ENCODE measurements around the gene NUDT1.
"Not testable (repeated sequence)": the region's sequence is repeated elsewhere in the genome, so short reads cannot be mapped to it uniquely, and the experiment has no call there.

NUDT1 gene

GRCh38 chr7:2264158-2264557 lies 22.1 kb downstream of the NUDT1 start (continued):
- no peak for TF ChIP-seq ZNF302 (tag by site-specific recombination; IDR thresholded peaks at IDR 0.05; ENCODE audit: low read depth)
- no peak for TF ChIP-seq ZNF26 (tag by site-specific recombination; IDR thresholded peaks at IDR 0.05)
- no peak for TF ChIP-seq CTCF (tag by site-specific recombination; IDR thresholded peaks at IDR 0.05)
- TF ChIP-seq TRIM28 (IDR thresholded peaks at IDR 0.05; ENCODE audit: borderline replicate concordance, low read length): no peak
- no peak for TF ChIP-seq ZEB2 (tag by site-specific recombination; IDR thresholded peaks at IDR 0.05)
- TF ChIP-seq ZNF510 (tag by site-specific recombination; IDR thresholded peaks at IDR 0.05; ENCODE audit: insufficient replicate concordance): no peak
- TF ChIP-seq ZNF560 (tag by site-specific recombination; IDR thresholded peaks at IDR 0.05; ENCODE audit: borderline replicate concordance): no peak
- TF ChIP-seq ZNF366 (tag by site-specific recombination; conservative IDR thresholded peaks at IDR 0.05): no peak

- ChIA-PET POLR2A (no interaction called here), CTCF (no interaction called here)
- TF ChIP-seq ZBTB6 (tag by site-specific recombination; IDR thresholded peaks at IDR 0.05): no peak
- no peak for TF ChIP-seq ZNF664 (tag by site-specific recombination; IDR thresholded peaks at IDR 0.05)
- TF ChIP-seq PATZ1 (tag by site-specific recombination; IDR thresholded peaks at IDR 0.05): no peak
- TF ChIP-seq HOXA7 (CRISPR knock-in tag; IDR thresholded peaks at IDR 0.05; ENCODE audit: borderline replicate concordance): no peak
- TF ChIP-seq ZNF514 (tag by site-specific recombination; IDR thresholded peaks at IDR 0.05): no peak
- H3K4me1 ChIP-seq (ENCODE audit: control insufficient read depth, insufficient read depth, low read length): no peaks in the 10 kb centered on the region
- no peaks in the 10 kb centered on the region for H3K9me3 ChIP-seq (ENCODE audit: control insufficient read depth, insufficient read depth, low read depth, low read length)
- H3K27ac ChIP-seq (ENCODE audit: extremely low read depth, low read depth, low read length): no peak overlapping the region
- H3K36me3 ChIP-seq (ENCODE audit: control insufficient read depth in 2 of 2, insufficient read depth in 1 of 2, low read length in 2 of 2): peaks cover 0 to 9% of the 10 kb centered on the region in 2 experiments; a peak in 1 of 3 replicates
- no peak overlapping the region for H3K4me3 ChIP-seq (ENCODE audit: low read depth, low read length)
These were observed 24.9 kb downstream of the NUDT1 start for GRCh38 chr7:2266911-2267310.

GRCh38 chr7:2269089-2269990 lies 27.3 kb downstream of the NUDT1 start:
- H3K4me1 ChIP-seq (ENCODE audit: control insufficient read depth, insufficient read depth, low read length); H3K36me3 ChIP-seq (ENCODE audit: control insufficient read depth in 2 of 2, insufficient read depth in 1 of 2, low read length in 2 of 2); H3K9me3 ChIP-seq (ENCODE audit: control insufficient read depth, insufficient read depth, low read depth, low read length); CTCF ChIA-PET; H3K27ac ChIP-seq (ENCODE audit: extremely low read depth, low read depth, low read length); H3K4me3 ChIP-seq (ENCODE audit: low read depth, low read length): not testable (repeated sequence)
- POLR2A ChIA-PET: interaction anchor here (1.0 kb wide), 1 partner anchor 8 kb away, joined by 3 read pairs; no protein-coding TSS in a partner anchor

All from HEK293 (cell line).